Thyroid gland (tissue), 4 donors: ENCODE data around the gene CACYBP.

Experiments
- POLR2A ChIP-seq, 2 donors: fragments of 450-650 bp; IDR thresholded peaks; one replicate each; pipeline ENCODE4 v1.6.1; 2017; ENCODE audit warnings: antibody characterized with exemption in 2 of 2, mild to moderate bottlenecking in 2 of 2, moderate library complexity in 1 of 2
- TF ChIP-seq, protein P1 (sequence below), 6 experiments: fragments of 200-600 bp in 3 of 6; fragments of 450-650 bp in 3 of 6; sonication (generic) in 3 of 6; IDR thresholded peaks; one replicate each; pipeline ENCODE4 v1.5.1; 2016 to 2019; ENCODE audit warnings: antibody characterized with exemption in 6 of 6, mild to moderate bottlenecking in 2 of 6, inconsistent platforms in 1 of 6, moderate library complexity in 1 of 6

DNA sequence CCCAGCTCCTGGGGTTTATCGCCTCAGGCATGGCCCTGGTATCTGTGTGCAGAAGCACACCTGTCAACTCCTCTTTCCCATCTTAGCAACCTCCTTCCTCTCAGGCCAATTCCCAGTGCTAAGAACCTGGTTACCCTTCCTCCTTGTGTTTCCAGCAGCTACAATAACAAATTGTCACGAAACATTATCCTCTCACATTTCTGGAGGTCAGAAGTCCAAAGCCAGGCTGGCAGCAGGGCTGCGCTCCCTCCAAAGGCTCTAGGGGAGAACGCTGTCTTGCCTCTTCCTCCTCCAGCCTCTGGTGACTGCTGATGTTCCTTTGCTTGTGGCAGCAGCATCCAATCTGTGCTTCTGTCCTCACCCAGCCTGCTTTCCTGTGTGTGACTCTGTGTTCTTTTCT lies 34.2 kb downstream of the CACYBP start:
- TF ChIP-seq, protein P1, sequence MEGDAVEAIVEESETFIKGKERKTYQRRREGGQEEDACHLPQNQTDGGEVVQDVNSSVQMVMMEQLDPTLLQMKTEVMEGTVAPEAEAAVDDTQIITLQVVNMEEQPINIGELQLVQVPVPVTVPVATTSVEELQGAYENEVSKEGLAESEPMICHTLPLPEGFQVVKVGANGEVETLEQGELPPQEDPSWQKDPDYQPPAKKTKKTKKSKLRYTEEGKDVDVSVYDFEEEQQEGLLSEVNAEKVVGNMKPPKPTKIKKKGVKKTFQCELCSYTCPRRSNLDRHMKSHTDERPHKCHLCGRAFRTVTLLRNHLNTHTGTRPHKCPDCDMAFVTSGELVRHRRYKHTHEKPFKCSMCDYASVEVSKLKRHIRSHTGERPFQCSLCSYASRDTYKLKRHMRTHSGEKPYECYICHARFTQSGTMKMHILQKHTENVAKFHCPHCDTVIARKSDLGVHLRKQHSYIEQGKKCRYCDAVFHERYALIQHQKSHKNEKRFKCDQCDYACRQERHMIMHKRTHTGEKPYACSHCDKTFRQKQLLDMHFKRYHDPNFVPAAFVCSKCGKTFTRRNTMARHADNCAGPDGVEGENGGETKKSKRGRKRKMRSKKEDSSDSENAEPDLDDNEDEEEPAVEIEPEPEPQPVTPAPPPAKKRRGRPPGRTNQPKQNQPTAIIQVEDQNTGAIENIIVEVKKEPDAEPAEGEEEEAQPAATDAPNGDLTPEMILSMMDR (IDR thresholded peaks at IDR 0.05) = no peak
- no peak for TF ChIP-seq POLR2A (IDR thresholded peaks at IDR 0.05)
